Loucy (cell line): ENCODE results near the gene AK3.

Experiments used
- EZH2phosphoT487 ChIP-seq: fragments of 200-600 bp; IDR thresholded peaks from 2 replicates; pipeline ENCODE4 v1.6.1; 2018; ENCODE audit warnings: antibody characterized with exemption, mild to moderate bottlenecking, moderate library complexity, borderline replicate concordance
- TF ChIP-seq, protein P1 (sequence below): fragments of 200-600 bp; sonication (generic); conservative IDR thresholded peaks from 2 replicates; pipeline ENCODE4 v1.5.1; 2014; ENCODE audit warnings: mild to moderate bottlenecking, antibody characterized with exemption, low read length

DNA sequence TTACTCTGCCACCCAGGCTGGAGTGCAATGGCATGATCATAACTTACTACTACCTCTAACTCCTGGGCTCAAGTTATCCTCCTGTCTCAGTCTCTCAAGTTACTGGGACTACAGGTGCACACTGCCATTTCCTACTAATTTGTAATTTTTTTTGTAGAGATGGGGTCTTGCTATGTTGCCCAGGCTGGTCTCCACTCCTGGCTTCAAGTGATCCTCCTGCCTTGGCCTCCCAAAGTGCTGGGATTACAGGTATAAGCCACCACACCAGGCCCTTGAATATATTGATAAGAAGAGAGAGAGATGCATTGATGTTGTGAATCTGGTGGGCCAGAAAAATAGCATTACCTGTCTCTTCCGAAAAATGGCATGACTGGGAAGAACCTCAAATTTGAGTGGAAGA lies 30.8 kb upstream of the AK3 start:
- TF ChIP-seq, protein P1, sequence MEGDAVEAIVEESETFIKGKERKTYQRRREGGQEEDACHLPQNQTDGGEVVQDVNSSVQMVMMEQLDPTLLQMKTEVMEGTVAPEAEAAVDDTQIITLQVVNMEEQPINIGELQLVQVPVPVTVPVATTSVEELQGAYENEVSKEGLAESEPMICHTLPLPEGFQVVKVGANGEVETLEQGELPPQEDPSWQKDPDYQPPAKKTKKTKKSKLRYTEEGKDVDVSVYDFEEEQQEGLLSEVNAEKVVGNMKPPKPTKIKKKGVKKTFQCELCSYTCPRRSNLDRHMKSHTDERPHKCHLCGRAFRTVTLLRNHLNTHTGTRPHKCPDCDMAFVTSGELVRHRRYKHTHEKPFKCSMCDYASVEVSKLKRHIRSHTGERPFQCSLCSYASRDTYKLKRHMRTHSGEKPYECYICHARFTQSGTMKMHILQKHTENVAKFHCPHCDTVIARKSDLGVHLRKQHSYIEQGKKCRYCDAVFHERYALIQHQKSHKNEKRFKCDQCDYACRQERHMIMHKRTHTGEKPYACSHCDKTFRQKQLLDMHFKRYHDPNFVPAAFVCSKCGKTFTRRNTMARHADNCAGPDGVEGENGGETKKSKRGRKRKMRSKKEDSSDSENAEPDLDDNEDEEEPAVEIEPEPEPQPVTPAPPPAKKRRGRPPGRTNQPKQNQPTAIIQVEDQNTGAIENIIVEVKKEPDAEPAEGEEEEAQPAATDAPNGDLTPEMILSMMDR: no peak
- TF ChIP-seq EZH2phosphoT487: no peak
